ENCODE data around the gene WDR82.

DNA sequence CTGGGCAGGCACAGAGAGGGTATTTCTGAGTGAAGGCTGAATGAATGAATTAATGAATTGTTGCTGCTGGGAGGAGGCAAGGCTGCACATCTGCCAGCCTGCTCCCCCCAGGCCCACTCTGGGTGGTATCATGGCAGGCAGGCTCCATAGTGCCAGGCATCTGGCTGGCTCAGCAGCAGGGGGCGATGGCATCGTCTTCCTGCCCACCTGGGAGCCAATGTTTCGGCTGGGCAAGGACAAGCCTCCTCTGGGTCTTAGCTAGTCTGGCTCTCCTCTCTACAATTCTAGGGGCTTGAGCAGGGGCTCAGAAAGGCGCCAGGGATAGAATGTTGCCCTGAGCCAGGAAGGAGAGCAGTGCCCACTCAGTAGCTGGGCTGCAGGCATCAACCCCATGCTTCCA is 51.3 kb downstream of the WDR82 start:
- TF ChIP-seq TAF7 (optimal IDR thresholded peaks at IDR 0.05; ENCODE audit: borderline replicate concordance, low read depth, low read length) (no peak), RNF2 (IDR thresholded peaks at IDR 0.05; ENCODE audit: borderline replicate concordance, low read depth, low read length, missing control alignments, poor library complexity, severe bottlenecking) (no peak), EGR1 (IDR thresholded peaks at IDR 0.05; ENCODE audit: borderline replicate concordance, low read depth, low read length) (no peak)
- TF ChIP-seq, protein P1, sequence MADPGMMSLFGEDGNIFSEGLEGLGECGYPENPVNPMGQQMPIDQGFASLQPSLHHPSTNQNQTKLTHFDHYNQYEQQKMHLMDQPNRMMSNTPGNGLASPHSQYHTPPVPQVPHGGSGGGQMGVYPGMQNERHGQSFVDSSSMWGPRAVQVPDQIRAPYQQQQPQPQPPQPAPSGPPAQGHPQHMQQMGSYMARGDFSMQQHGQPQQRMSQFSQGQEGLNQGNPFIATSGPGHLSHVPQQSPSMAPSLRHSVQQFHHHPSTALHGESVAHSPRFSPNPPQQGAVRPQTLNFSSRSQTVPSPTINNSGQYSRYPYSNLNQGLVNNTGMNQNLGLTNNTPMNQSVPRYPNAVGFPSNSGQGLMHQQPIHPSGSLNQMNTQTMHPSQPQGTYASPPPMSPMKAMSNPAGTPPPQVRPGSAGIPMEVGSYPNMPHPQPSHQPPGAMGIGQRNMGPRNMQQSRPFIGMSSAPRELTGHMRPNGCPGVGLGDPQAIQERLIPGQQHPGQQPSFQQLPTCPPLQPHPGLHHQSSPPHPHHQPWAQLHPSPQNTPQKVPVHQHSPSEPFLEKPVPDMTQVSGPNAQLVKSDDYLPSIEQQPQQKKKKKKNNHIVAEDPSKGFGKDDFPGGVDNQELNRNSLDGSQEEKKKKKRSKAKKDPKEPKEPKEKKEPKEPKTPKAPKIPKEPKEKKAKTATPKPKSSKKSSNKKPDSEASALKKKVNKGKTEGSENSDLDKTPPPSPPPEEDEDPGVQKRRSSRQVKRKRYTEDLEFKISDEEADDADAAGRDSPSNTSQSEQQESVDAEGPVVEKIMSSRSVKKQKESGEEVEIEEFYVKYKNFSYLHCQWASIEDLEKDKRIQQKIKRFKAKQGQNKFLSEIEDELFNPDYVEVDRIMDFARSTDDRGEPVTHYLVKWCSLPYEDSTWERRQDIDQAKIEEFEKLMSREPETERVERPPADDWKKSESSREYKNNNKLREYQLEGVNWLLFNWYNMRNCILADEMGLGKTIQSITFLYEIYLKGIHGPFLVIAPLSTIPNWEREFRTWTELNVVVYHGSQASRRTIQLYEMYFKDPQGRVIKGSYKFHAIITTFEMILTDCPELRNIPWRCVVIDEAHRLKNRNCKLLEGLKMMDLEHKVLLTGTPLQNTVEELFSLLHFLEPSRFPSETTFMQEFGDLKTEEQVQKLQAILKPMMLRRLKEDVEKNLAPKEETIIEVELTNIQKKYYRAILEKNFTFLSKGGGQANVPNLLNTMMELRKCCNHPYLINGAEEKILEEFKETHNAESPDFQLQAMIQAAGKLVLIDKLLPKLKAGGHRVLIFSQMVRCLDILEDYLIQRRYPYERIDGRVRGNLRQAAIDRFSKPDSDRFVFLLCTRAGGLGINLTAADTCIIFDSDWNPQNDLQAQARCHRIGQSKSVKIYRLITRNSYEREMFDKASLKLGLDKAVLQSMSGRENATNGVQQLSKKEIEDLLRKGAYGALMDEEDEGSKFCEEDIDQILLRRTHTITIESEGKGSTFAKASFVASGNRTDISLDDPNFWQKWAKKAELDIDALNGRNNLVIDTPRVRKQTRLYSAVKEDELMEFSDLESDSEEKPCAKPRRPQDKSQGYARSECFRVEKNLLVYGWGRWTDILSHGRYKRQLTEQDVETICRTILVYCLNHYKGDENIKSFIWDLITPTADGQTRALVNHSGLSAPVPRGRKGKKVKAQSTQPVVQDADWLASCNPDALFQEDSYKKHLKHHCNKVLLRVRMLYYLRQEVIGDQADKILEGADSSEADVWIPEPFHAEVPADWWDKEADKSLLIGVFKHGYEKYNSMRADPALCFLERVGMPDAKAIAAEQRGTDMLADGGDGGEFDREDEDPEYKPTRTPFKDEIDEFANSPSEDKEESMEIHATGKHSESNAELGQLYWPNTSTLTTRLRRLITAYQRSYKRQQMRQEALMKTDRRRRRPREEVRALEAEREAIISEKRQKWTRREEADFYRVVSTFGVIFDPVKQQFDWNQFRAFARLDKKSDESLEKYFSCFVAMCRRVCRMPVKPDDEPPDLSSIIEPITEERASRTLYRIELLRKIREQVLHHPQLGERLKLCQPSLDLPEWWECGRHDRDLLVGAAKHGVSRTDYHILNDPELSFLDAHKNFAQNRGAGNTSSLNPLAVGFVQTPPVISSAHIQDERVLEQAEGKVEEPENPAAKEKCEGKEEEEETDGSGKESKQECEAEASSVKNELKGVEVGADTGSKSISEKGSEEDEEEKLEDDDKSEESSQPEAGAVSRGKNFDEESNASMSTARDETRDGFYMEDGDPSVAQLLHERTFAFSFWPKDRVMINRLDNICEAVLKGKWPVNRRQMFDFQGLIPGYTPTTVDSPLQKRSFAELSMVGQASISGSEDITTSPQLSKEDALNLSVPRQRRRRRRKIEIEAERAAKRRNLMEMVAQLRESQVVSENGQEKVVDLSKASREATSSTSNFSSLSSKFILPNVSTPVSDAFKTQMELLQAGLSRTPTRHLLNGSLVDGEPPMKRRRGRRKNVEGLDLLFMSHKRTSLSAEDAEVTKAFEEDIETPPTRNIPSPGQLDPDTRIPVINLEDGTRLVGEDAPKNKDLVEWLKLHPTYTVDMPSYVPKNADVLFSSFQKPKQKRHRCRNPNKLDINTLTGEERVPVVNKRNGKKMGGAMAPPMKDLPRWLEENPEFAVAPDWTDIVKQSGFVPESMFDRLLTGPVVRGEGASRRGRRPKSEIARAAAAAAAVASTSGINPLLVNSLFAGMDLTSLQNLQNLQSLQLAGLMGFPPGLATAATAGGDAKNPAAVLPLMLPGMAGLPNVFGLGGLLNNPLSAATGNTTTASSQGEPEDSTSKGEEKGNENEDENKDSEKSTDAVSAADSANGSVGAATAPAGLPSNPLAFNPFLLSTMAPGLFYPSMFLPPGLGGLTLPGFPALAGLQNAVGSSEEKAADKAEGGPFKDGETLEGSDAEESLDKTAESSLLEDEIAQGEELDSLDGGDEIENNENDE (IDR thresholded peaks at IDR 0.05; ENCODE audit: insufficient replicate concordance, low read length), result no peak
